Large intestine (tissue), 3 donors: ENCODE measurements around the gene NMNAT2. TPM values are rescaled to one million over a fixed set of nuclear protein-coding genes. Genes with fewer than 3 reads are reported as not detected.

ENCODE experiments used
- DNase-seq, 2 donors: peaks; one replicate each; pipeline versions ENCODE4 v3.0.0 to v3.0.0-alpha.2; 2013
- H3K27ac ChIP-seq: one replicate; pipeline ENCODE4 v1.5.1; 2013; ENCODE audit warnings: low read length
- H3K27me3 ChIP-seq: 2 replicates; pipeline ENCODE4 v1.6.1; 2013; ENCODE audit warnings: low read length; ENCODE audit not compliant: control insufficient read depth, insufficient read depth
- H3K36me3 ChIP-seq: 2 replicates; pipeline ENCODE4 v1.6.1; 2013; ENCODE audit warnings: low read length; ENCODE audit not compliant: control insufficient read depth, insufficient read depth
- H3K4me1 ChIP-seq: one replicate; pipeline ENCODE4 v1.6.1; 2013; ENCODE audit warnings: low read length; ENCODE audit not compliant: control insufficient read depth, insufficient read depth
- H3K4me3 ChIP-seq: one replicate; pipeline ENCODE4 v1.5.1; 2013; ENCODE audit warnings: low read length
- H3K9me3 ChIP-seq: one replicate; pipeline ENCODE4 v1.6.1; 2013; ENCODE audit warnings: mild to moderate bottlenecking, low read depth, low read length, moderate library complexity; ENCODE audit not compliant: control insufficient read depth
- WGBS: methylation state at CpG from one replicate; pipeline ENCODE4 v1.1.5; 2013; ENCODE audit warnings: low lambda C conversion rate; ENCODE audit not compliant: insufficient coverage; 5-methylcytosine and 5-hydroxymethylcytosine counted together
- polyA plus RNA-seq: library from polyadenylated mRNA; unstranded; fragments of 120-200 nt; gene quantifications from one replicate; pipeline ENCODE4 v1.2.1, GENCODE V29; 2013

The NMNAT2 gene
- polyA plus RNA-seq, 1 donor, result 3.3 TPM

DNA sequence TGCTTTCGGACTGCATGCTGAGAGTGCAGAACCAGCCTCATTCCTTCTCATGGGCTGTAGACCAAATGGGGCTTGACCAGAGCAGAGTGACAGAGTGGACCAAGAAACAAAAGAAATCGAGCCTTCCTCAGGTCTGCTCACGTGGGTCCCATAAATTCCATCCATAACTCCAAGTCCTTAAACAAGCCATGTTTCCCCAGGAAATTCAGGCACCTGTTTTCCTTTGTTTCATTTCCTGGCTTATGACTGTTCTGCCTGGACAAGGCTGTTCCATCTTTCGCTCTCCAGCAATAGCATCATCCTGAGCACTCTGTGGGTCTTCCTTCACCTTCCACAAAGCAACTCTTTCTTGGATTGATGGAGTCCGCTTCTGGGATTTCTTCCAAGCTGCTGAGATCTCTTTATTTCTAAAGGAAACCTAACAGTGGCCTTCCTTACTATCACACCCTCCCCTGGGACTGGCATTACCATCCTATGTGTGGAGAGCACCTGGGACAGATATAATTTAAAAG is 168.2 kb downstream of the NMNAT2 start:
- no peak overlapping the region for H3K4me3 ChIP-seq
- no CpG with 5 or more reads among the region's 5 CpGs for WGBS

DNA sequence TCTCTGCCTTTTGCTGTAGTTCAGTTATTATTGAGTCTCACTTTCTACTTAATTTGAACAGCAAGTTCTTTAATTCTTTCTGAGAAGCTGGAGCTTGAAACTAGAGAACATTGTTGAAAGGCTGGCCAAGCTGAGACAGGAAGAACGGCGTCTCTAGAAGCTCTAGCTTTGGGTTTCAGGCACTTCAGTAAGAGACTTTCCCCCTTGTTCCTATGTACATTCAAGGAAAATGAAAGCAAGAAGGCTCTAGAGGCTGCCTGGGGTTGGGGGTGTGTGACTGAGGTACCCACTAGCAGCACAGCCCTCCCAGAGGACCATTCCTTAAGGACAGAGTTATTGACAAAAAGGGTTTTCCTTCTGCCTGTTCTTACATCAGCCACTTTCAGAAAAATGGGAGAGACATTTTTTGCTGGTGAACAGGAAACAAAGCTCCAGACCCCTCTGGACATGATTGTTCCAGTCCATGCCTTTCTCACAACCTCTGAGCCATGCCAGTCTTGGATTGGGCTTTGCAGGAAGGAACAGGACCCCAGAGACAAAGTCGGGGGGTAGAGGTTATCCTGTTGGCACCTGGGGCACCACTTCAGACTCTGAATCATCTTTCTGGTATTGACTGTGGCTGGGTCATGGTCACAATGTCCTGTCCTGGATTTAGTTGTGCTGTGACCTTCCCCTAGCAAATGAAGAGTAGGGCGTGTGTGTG is 169.0 kb downstream of the NMNAT2 start:
- H3K27me3 ChIP-seq, result no peaks in the 10 kb centered on the region
- no peaks in the 10 kb centered on the region for H3K36me3 ChIP-seq
- no peak for DNase-seq
- no peaks in the 10 kb centered on the region for H3K9me3 ChIP-seq
- H3K27ac ChIP-seq, result no peak overlapping the region
- H3K4me1 ChIP-seq, result peaks cover 8% of the 10 kb centered on the region
- no CpG with 5 or more reads among the region's 4 CpGs for WGBS
- H3K4me3 ChIP-seq, result no peak overlapping the region

More for the DNA sequence above, 168.2 kb downstream of the NMNAT2 start:
- DNase-seq, result no peak
- Histone ChIP-seq H3K4me1 (no peaks in the 10 kb centered on the region), H3K27me3 (no peaks in the 10 kb centered on the region), H3K9me3 (no peaks in the 10 kb centered on the region), H3K36me3 (no peaks in the 10 kb centered on the region), H3K27ac (no peak overlapping the region)

DNA sequence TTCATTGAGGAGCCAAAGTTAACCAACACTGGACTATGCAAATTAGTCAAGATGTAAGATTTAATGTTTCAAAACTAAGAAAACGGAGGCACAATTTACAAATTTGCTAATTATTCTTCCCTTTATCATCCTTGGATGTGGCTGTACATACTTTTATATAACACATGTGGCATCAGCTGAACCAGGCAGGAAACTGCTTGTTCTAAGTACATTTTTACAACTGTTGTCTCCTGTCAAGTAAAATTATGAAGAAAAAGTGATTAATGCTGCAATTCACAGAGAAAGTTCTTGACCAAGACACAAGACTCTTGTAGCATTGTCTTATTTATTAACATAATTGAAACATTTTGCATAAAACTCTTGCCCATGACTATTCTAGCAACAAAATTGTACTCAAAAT is 170.2 kb downstream of the NMNAT2 start:
- DNase-seq, result no peak
- WGBS, result 100% methylated on average over 1 of the region's 1 CpG
- no peaks in the 10 kb centered on the region for H3K27me3 ChIP-seq
- H3K9me3 ChIP-seq, result no peaks in the 10 kb centered on the region
- no peaks in the 10 kb centered on the region for H3K36me3 ChIP-seq
- peaks cover 17% of the 10 kb centered on the region for H3K4me1 ChIP-seq
- no peak overlapping the region for H3K27ac ChIP-seq
- no peak overlapping the region for H3K4me3 ChIP-seq

DNA sequence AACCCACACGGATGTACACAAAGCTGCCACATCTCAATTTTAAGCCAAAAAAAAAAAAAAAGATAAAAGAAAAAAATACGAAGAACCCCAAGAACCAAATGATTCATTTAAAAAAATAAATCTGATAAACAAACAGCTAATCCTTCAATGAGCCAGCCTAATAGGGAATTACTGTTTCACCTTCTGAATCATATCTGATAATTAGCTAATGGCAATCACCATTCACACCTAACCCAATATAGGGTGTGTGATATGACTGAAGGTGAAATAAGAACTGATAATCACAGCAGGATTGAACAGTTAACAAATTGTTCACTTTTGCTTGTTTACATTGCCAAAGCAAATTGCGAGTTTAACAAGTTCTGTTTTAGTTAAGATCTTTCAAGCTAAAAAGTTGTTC is 170.7 kb downstream of the NMNAT2 start:
- WGBS, result 81% methylated on average over 2 of the region's 3 CpGs
- Histone ChIP-seq H3K27me3 (no peaks in the 10 kb centered on the region), H3K4me1 (peaks cover 22% of the 10 kb centered on the region), H3K36me3 (no peaks in the 10 kb centered on the region), H3K4me3 (no peak overlapping the region), H3K9me3 (no peaks in the 10 kb centered on the region), H3K27ac (no peak overlapping the region)
- no peak for DNase-seq

DNA sequence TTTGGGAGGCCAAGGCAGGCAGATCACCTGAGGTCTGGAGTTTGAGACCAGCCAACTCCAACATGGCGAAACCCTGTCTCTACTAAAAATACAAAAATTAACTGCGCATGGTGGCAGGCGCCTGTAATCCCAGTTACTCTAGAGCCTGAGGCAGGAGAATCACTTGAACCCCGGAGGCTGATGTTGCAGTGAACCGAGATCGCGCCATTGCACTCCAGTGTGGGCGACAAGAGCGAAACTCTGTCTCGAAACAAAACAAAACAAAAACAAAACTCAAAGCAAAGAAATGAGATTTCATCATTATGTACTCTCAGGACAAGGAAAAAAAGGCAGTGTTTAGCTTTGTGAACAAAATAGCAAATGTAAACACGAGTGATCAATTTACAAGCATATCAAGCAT is 171.1 kb downstream of the NMNAT2 start:
- no peaks in the 10 kb centered on the region for H3K27me3 ChIP-seq
- H3K9me3 ChIP-seq, result no peaks in the 10 kb centered on the region
- no peaks in the 10 kb centered on the region for H3K36me3 ChIP-seq
- WGBS, result 100% methylated on average over 1 of the region's 11 CpGs
- DNase-seq, result no peak
- no peak overlapping the region for H3K27ac ChIP-seq
- H3K4me3 ChIP-seq, result no peak overlapping the region
- peaks cover 26% of the 10 kb centered on the region for H3K4me1 ChIP-seq

DNA sequence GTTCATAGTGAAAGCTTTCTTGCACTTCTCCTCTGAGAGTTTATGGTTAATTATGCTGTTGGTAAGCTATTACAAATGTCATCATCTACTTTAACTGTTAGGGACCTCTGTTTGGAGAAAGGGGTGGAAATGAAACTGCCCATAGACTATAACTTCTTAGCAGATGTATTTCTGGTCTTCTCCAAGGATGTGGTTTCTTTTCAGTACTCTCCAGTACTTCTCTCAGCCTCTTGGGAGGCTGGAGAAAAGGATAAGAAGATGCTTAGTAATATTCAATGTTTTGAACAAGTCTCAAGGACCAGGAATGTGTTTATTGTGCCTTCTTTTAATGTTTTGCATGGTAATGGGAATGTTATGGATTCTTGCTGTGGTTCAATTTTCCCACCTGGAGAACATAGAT is 171.7 kb downstream of the NMNAT2 start:
- no peak for DNase-seq
- Histone ChIP-seq H3K36me3 (no peaks in the 10 kb centered on the region), H3K27ac (no peak overlapping the region), H3K4me1 (peaks cover 32% of the 10 kb centered on the region), H3K4me3 (no peak overlapping the region), H3K9me3 (no peaks in the 10 kb centered on the region), H3K27me3 (no peaks in the 10 kb centered on the region)

DNA sequence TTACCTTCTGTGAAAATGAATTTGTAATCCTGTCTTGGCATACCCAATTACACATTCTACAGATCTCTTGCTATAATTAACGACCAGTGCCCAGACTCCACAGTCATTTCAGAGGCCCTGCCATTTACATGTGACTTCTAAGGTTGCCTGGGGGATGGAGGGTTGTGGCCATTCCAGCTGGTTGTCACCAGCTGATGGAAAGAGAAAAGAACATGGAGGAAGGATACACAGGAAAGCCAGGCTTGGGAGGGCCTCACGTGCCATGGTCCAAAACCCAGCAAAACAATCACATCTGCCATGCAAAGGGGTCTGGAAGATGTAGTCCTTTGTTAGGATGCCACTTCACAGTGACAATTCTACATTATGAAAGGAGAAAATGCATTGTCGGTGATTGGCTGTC is 172.8 kb downstream of the NMNAT2 start:
- no peak for DNase-seq
- WGBS, result 100% methylated on average over 1 of the region's 3 CpGs
- no peak overlapping the region for H3K4me3 ChIP-seq
- H3K27ac ChIP-seq, result no peak overlapping the region
- no peaks in the 10 kb centered on the region for H3K9me3 ChIP-seq
- no peaks in the 10 kb centered on the region for H3K36me3 ChIP-seq
- H3K27me3 ChIP-seq, result no peaks in the 10 kb centered on the region
- peaks cover 36% of the 10 kb centered on the region for H3K4me1 ChIP-seq

DNA sequence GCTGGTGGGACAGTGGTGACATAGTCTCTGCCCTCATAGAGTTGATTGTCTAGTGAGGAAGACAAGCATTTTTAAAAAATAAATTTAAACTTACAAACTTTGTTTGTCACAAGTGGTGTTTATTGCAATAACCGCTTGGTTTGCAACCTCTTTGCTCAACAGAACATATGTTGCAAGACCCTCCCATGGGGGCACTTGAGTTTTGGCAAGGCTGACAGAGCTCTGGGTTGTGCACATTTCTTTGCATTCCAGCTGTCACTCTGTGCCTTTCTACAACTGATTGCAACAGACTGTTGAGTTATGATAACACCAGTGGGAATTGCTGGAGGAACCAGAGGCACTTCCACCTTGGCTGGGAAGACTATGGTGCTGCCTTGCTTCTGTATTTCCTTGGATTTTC is 173.7 kb downstream of the NMNAT2 start:
- Histone ChIP-seq H3K27ac (peak overlapping the region; percentile 86), H3K9me3 (no peaks in the 10 kb centered on the region), H3K4me1 (peaks cover 36% of the 10 kb centered on the region), H3K4me3 (no peak overlapping the region), H3K36me3 (peaks cover 5% of the 10 kb centered on the region), H3K27me3 (no peaks in the 10 kb centered on the region)
- no CpG with 5 or more reads among the region's 1 CpG for WGBS
- DNase-seq, result peak in 1 of 2 donors; percentile 28

DNA sequence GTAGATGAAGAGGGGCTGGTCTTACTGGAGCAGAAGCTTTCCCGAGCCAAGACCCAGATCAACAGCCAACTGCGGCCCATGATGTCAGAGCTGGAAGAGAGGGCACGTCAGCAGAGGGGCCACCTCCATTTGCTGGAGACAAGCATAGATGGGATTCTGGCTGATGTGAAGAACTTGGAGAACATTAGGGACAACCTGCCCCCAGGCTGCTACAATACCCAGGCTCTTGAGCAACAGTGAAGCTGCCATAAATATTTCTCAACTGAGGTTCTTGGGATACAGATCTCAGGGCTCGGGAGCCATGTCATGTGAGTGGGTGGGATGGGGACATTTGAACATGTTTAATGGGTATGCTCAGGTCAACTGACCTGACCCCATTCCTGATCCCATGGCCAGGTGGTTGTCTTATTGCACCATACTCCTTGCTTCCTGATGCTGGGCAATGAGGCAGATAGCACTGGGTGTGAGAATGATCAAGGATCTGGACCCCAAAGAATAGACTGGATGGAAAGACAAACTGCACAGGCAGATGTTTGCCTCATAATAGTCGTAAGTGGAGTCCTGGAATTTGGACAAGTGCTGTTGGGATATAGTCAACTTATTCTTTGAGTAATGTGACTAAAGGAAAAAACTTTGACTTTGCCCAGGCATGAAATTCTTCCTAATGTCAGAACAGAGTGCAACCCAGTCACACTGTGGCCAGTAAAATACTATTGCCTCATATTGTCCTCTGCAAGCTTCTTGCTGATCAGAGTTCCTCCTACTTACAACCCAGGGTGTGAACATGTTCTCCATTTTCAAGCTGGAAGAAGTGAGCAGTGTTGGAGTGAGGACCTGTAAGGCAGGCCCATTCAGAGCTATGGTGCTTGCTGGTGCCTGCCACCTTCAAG is 174.8 kb downstream of the NMNAT2 start:
- H3K9me3 ChIP-seq, result no peaks in the 10 kb centered on the region
- no CpG with 5 or more reads among the region's 5 CpGs for WGBS
- H3K4me3 ChIP-seq, result no peak overlapping the region
- H3K4me1 ChIP-seq, result peaks cover 36% of the 10 kb centered on the region
- H3K27me3 ChIP-seq, result no peaks in the 10 kb centered on the region
- DNase-seq, result peak; percentile 75 to 85
- H3K27ac ChIP-seq, result peak overlapping the region; percentile 86
- H3K36me3 ChIP-seq, result peaks cover 15% of the 10 kb centered on the region

DNA sequence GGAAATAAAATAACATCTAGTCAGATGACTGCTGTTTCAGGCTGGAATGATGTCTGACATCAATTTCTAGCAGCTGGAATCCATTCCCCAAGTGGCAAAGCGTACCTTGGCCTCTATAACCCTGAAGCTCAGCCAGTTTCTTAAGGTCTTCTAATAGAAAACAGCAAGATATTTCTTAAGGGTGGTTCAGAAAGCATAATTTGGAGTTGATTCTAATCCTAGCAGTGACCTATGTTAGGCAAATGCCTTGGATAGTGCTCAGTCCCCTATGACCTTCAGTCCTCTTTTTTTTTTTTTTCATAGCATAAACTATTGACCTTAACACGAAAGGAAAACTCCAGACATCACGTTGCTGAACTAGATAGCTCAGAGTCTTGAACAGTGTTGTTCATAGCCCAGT is 175.6 kb downstream of the NMNAT2 start:
- Histone ChIP-seq H3K4me3 (no peak overlapping the region), H3K27ac (peak overlapping the region; percentile 86), H3K27me3 (no peaks in the 10 kb centered on the region), H3K9me3 (no peaks in the 10 kb centered on the region), H3K36me3 (peaks cover 22% of the 10 kb centered on the region), H3K4me1 (peaks cover 36% of the 10 kb centered on the region)
- WGBS, result no CpG with 5 or more reads among the region's 3 CpGs
- DNase-seq, result no peak
